ENCODE results near the gene KLF14.

Gene KLF14

DNA sequence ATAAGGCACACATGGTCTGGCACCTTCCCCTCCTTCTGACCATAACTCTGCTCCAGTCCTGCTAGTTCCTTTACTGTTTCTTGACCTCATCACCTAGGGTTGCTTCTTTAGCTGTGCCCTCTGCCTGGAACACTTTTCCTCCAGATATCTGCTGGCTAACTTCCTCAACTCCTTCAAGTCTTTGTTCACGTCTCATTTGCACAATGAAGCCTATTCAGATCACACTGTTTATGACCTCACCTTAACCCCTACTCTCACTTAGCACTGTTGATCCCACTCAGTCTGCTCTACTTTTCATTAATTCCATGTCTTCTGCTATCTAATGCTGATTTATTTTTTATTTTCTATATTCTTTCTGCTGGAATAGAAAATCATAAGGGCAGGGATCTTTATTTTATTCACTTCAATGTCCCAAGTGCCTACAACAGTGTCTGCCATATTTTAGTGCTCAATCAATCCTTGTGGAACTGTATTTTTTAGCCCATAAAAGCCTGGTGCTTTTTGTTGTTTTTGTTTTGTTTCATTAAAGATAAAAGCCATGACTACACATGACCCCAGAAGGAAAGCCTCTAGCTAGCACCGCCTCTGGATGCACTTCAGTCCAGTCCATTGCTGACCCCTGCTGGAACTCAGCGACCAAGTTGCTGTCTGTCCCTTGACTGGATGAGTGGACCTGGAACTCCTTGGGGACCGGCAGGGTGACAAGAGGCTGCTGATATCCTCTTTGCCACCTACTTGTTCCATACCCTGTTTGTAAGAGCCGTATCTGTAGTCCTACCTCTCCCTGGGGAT is 12.3 kb downstream of the KLF14 start:
- H3K4me3 ChIP-seq (replicated peaks; ENCODE audit: insufficient read depth, low read length) = no peak overlapping the region
- TF ChIP-seq SPI1 (IDR thresholded peaks at IDR 0.05; ENCODE audit: borderline replicate concordance, low read depth) (no peak), POLR2AphosphoS5 (IDR thresholded peaks at IDR 0.05; ENCODE audit: low read depth) (no peak), GABPA (IDR thresholded peaks at IDR 0.05; ENCODE audit: low read depth) (no peak)
- TF ChIP-seq, protein P1, sequence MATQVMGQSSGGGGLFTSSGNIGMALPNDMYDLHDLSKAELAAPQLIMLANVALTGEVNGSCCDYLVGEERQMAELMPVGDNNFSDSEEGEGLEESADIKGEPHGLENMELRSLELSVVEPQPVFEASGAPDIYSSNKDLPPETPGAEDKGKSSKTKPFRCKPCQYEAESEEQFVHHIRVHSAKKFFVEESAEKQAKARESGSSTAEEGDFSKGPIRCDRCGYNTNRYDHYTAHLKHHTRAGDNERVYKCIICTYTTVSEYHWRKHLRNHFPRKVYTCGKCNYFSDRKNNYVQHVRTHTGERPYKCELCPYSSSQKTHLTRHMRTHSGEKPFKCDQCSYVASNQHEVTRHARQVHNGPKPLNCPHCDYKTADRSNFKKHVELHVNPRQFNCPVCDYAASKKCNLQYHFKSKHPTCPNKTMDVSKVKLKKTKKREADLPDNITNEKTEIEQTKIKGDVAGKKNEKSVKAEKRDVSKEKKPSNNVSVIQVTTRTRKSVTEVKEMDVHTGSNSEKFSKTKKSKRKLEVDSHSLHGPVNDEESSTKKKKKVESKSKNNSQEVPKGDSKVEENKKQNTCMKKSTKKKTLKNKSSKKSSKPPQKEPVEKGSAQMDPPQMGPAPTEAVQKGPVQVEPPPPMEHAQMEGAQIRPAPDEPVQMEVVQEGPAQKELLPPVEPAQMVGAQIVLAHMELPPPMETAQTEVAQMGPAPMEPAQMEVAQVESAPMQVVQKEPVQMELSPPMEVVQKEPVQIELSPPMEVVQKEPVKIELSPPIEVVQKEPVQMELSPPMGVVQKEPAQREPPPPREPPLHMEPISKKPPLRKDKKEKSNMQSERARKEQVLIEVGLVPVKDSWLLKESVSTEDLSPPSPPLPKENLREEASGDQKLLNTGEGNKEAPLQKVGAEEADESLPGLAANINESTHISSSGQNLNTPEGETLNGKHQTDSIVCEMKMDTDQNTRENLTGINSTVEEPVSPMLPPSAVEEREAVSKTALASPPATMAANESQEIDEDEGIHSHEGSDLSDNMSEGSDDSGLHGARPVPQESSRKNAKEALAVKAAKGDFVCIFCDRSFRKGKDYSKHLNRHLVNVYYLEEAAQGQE (IDR thresholded peaks at IDR 0.05; ENCODE audit: insufficient replicate concordance, low read depth) = no peak
- TF ChIP-seq, protein P2, sequence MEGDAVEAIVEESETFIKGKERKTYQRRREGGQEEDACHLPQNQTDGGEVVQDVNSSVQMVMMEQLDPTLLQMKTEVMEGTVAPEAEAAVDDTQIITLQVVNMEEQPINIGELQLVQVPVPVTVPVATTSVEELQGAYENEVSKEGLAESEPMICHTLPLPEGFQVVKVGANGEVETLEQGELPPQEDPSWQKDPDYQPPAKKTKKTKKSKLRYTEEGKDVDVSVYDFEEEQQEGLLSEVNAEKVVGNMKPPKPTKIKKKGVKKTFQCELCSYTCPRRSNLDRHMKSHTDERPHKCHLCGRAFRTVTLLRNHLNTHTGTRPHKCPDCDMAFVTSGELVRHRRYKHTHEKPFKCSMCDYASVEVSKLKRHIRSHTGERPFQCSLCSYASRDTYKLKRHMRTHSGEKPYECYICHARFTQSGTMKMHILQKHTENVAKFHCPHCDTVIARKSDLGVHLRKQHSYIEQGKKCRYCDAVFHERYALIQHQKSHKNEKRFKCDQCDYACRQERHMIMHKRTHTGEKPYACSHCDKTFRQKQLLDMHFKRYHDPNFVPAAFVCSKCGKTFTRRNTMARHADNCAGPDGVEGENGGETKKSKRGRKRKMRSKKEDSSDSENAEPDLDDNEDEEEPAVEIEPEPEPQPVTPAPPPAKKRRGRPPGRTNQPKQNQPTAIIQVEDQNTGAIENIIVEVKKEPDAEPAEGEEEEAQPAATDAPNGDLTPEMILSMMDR (IDR thresholded peaks at IDR 0.05; ENCODE audit: insufficient read depth, low read length) = no peak
- DNase-seq (ENCODE audit: low read depth in 1 of 2, low spot score in 1 of 2) = peak; percentile 4 to 26
- peaks cover 7% of the 10 kb centered on the region for H3K27me3 ChIP-seq (ENCODE audit: insufficient read depth, poor library complexity, severe bottlenecking)
- H3K27ac ChIP-seq (replicated peaks) = no peak overlapping the region

DNA sequence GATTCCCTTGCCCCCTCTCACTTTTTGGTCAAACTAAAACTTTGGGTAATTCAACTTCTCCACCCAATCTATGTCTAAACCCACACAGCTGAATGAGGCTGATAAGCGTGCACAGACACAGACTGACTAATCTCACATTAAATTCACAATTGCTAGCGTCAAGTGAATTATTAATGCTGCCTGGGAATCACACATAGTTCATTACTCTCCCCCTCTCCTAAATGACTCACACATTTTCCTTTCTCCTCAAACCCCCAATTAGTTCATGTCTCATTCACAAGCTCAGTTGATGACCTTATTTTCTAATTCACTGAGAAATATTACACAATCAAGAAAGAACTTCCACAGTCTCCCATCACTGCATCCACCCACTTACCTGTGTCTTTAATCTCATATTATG is 14.5 kb downstream of the KLF14 start:
- Histone ChIP-seq H3K27ac (replicated peaks) (no peak overlapping the region), H3K27me3 (ENCODE audit: insufficient read depth, poor library complexity, severe bottlenecking) (peaks cover 7% of the 10 kb centered on the region), H3K4me3 (replicated peaks; ENCODE audit: insufficient read depth, low read length) (no peak overlapping the region)
- TF ChIP-seq, protein P2 (IDR thresholded peaks at IDR 0.05; ENCODE audit: insufficient read depth, low read length) = no peak
- no peak for TF ChIP-seq GABPA (IDR thresholded peaks at IDR 0.05; ENCODE audit: low read depth)
- TF ChIP-seq, protein P1 (IDR thresholded peaks at IDR 0.05; ENCODE audit: insufficient replicate concordance, low read depth) = no peak
- no peak for TF ChIP-seq POLR2AphosphoS5 (IDR thresholded peaks at IDR 0.05; ENCODE audit: low read depth)
- TF ChIP-seq SPI1 (IDR thresholded peaks at IDR 0.05; ENCODE audit: borderline replicate concordance, low read depth) = no peak
- DNase-seq (ENCODE audit: low read depth in 1 of 2, low spot score in 1 of 2) = no peak

DNA sequence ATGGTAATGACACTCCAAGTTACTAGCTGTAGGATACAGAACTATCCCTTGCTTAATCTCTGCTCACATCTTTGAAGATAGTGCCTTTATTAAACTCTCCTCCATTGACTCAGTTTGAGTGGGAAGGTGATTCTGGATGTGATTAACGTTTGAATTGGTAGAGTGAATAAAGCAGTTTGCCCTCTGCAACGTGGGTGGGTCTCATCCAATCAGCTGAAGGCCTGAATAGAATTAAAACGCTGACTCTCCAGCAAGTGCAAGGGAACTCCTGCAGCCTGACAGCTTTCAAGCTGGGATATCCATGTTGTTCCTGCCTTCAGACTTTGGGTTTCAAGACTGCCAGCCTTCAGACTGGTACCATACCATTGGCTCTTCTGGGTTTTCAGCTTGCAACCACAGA is 21.6 kb downstream of the KLF14 start:
- H3K4me3 ChIP-seq (replicated peaks; ENCODE audit: insufficient read depth, low read length) = no peak overlapping the region
- H3K27ac ChIP-seq (replicated peaks) = no peak overlapping the region
- H3K27me3 ChIP-seq (ENCODE audit: insufficient read depth, poor library complexity, severe bottlenecking) = no peaks in the 10 kb centered on the region
- no peak for DNase-seq (ENCODE audit: low read depth in 1 of 2, low spot score in 1 of 2)
- TF ChIP-seq POLR2AphosphoS5 (IDR thresholded peaks at IDR 0.05; ENCODE audit: low read depth) = no peak
- TF ChIP-seq, protein P1 (IDR thresholded peaks at IDR 0.05; ENCODE audit: insufficient replicate concordance, low read depth) = no peak
- TF ChIP-seq, protein P2 (IDR thresholded peaks at IDR 0.05; ENCODE audit: insufficient read depth, low read length) = no peak

Measured in HL-60 (cell line).